HG03565 (cell line): ENCODE data around the gene ODC1.
"Not testable (repeated sequence)": the region's sequence is repeated elsewhere in the genome, so short reads cannot be mapped to it uniquely, and the experiment has no call there.

ENCODE experiments used
- ATAC-seq: cut with Tn5 transposase; IDR thresholded peaks from one replicate; pipeline ENCODE4 v1.9.1; 2021; ENCODE audit warnings: mild to moderate bottlenecking, moderate library complexity; ENCODE audit not compliant: unreplicated experiment

ODC1 gene

DNA sequence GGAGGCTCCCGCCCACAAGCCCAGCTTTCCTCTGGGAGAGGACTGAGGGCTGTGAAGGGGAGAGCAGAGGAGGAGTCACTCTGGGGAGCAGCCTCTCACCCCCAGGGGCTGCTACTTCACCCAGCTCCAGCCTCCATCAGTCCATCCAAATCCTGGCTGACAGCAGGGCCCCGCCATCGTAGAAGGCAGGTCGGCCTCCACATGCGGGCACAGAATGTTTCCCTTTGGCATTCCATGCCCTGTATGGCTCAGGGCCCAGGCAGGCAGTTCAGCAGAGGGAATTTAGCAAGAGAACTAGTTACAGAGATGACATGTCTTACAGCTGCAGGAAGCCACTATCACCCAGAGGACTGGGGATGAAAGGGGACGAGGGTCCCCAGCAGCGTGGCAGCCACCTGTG lies 6.4 kb upstream of the ODC1 start:
- no peak for ATAC-seq

- ATAC-seq: no peak
Observed at GRCh38 chr2:10453905-10454298, 5.8 kb upstream of the ODC1 start.

DNA sequence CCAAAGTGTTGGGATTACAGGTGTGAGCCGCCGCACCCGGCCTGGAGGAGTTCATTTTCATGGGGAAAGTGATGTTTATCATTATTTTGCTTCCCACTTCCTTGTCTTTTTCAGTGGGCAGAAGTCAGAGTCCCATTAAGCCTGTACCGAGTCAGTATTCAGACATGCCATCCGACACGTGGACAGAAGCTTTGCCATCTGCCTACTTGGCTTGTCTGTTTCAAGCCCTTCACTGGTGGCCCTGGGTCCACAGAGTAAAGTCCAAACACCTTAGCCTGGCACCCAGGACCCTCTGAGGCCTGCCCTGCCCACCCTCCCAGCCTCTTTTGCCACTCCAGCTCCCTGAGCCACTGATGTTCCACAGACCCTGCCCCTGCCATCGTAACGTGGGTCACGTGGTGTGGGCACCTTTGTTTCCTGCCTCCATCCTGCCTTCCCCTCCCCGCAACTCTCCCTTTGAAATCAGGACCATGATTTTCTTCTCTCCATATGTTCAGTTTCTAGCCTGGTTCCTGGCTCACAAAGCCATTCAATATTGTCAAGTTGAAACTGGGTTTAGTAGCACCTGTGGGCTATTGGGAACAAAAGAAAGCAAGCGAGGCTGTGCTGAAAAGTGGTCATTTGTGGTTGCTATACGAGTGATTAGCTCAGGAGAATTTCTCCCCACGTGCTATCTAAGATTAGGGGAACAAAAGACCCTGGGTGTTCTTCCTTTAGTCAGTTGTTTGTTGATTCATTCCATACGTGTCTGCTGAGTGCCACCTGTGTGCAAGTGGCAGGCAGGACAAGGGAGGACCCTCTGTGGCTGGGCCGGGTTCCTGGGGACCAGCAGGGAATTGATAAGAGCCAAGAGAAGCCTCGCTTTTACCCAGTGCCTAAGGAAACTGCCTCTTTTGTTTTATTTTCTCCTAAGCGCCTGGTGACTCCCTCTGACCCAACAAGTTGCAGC lies 5.1 kb upstream of the ODC1 start:
- no peak for ATAC-seq

DNA sequence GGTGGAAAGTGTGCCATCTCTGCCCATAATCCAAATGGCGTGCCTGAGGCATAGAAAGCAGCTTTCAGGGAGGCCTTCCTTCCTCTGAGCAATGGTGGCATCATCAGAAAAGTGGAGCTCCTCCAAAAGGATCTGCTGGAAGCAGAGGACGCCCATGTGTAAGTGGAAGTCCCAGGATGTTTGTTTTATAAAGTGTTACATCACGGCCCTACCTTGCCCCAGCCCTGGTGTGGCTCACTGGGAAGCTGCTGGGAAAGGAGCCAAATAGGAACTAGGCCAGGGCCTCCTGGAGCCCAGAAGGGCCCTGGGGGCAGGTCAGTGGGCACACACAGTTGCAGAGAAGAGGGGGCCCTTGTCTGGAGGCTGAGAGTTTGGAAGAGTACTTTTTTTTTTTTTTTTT lies 4.2 kb upstream of the ODC1 start:
- no peak for ATAC-seq

DNA sequence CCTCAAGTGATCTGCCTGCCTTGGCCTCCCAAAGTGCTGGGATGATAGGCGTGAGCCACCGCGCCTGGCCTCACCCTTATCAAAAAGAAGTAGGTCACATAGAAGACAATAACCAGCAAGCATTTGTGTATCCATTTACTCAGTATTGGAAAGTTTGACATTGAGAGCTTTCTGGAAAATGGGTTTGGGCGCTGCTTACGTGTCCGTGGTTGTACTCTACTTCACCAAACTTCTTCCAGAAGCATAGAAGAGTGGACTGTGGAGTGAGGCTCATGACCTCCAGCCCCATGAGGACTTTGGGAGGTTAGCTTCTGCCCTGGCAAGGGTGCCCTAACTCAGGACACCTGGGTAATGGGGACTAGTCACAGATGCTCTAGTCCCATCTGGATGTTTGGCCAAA lies 3.7 kb upstream of the ODC1 start:
- ATAC-seq: no peak

DNA sequence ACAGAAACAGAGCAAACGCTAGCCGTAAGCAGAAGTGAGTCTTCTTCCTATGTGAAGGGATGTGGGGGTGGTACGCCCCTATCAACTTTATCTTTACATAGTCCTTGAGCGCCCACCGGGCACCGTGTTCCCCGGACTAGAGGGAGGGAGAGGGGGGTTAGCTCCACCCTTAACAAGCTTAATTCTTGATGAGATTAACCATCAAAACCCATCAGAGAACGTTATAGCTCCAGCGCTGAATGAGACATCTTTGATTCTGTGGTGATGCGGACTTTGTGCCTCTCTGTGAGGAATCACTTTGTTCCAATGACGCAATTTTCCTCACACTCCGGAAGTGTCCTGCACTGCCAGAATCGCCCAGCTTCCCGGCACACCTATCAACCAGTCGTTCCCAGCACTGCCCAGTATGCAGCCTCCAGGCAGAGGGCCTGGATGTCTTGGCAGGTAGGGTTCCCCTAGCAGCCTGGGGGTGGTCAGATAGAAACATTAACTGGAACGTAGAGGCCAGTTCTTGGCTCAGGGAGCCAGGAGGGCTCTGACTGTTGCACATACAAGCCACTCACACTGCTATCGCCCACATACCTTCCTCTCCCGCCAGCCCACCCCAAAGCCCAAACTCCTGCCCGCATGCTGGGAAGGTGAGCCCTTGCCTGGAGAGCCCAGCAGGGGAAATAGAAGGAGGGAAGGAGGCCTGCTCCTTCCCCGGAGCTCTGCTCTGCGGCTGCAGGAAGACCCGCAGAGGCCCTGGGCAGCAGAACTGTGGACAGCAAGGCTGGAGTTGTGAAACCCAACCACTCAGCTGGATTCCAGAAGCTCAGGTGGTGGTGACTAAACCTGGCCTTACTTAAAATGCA lies 1.9 kb upstream of the ODC1 start:
- ATAC-seq: no peak

- ATAC-seq: no peak
Observed at GRCh38 chr2:10449486-10449831, 1.3 kb upstream of the ODC1 start.

GRCh38 chr2:10448576-10449485 lies 704 bp upstream of the ODC1 start:
- peak; percentile 50 for ATAC-seq

DNA sequence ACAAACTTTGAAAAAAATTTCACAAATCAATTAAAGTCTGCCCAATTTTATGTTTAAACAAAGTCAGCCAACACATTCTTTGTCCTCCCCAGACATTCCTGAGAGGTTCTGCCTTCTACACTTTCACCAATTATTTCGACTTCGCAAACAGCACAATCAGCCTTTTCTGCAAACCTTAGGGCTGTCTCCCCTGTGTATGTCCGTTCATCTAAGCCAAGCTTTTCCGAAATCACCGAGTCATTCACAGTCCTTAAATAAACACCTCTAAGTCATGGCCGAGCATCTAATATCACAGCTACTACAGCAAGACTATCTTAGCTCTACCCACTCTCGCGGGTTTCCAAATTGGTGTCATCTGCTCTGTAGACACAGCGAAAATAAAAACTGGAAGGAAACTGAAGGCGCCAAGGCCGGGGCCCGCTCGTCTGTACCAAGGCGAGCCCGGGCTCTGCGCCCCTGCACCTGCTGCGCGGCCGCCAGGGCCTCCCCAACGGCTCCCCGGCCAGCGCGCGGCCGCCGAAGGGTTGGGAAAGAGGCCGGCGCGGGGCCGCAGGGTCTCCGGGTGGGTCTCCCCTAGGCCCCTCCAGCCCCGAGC lies 730 bp downstream of the ODC1 start:
- ATAC-seq: peak; percentile 16

DNA sequence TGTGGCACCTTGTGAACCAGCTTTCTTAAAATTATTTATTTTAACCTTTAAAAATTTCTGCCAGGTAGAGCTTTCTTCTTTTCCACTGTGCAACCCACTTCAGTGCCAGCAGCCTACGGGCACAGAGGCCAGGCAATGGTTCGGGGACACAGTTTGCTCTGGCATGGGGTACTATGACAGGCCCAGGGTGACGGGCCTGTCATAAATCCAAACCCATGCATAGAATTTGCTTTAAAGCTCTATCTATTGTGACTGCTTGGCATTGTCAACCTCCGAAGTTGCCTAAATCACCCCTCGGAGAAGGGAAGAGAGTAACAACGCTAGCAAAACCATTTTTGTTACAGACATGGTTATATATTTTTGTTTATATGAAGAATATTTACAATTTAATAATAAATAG lies 1.5 kb downstream of the ODC1 start:
- no peak for ATAC-seq

- no peak for ATAC-seq
Observed at GRCh38 chr2:10444463-10444862, 3.7 kb downstream of the ODC1 start.

- not testable (repeated sequence) for ATAC-seq
Observed at GRCh38 chr2:10442469-10443126, 5.5 kb downstream of the ODC1 start.

GRCh38 chr2:10441948-10442347 lies 6.2 kb downstream of the ODC1 start:
- ATAC-seq: no peak

- ATAC-seq: no peak
Observed at GRCh38 chr2:10440736-10441135, 7.4 kb downstream of the ODC1 start.

- ATAC-seq: no peak
Observed at GRCh38 chr2:10439971-10440370, 8.2 kb downstream of the ODC1 start.

DNA sequence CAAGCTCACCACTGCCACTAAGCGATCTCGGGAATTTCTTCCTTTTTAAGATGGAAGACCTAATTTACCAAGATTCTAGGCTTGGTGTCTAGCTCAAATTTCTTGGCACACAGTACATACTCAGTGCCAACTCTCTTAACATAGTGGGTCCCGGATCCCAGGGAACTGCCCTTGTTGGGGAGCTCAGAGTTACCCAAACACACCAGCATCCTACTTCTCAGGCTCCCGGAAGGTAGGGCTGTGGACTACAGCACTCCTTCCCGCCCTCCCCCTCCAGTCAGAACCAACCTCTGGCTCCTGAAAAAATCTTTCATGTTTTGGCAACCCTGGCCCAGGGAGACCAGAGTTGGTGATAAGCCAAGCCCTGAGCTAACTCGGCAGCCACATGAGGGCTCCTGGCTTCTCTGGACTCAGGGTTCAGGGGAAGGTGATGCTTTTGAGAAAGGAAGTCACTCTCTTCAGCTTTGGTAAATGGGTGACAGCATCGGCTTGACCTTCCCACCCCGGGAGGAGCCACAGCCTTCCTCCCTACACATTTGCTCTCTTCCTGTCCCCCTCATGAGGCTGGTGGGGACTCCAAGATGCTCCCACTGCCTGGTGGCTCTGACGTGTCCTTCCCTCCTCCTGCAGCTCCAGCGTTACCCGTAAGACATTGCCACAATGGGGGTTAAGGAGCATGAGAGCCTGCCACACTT lies 8.8 kb downstream of the ODC1 start:
- ATAC-seq: no peak

- ATAC-seq: no peak
Observed at GRCh38 chr2:10438688-10439087, 9.4 kb downstream of the ODC1 start.

DNA sequence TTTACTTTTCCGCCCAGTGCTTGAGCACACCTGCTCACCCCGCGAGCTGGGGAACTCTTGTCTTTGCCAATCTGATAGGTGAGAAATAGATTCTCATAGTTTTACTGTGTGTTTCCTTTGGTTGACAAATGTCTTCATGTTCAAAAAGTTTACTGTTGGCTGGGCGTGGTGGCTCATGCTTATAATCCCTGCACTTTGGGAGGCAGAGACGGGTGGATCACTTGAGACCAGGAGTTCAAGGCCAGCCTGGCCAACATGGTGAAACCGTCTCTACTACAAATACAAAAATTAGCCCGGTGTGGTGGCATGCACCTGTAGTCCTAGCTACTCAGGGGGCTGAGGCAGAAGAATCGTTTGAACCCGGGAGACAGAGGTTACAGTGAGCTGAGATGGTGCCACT lies 10.3 kb downstream of the ODC1 start:
- no peak for ATAC-seq

DNA sequence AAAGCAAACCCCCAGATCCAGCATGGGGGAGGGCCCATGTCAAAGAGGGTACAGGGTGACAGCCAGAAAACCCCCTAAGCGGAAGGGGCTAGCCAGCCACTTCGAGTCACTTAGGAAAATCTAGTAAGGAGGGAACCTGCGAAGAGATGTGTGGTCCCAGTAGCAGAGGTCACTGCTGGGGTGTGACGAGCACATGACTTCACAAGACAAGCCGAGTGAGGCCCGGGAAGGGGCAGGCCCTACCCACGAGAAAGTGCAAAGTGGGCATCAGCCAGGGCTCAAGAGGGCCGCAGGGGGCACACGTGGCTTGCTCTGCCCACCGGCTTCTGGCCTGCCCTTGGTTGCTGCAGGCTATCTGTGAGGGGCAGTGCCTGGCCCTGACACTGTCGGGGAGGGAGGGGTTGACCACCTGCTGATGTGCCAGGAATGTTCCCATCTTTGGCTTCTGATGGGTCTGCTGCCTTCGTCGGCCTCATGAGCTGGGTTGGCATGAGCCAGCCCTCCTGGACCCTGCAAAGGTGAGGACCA lies 11.5 kb downstream of the ODC1 start:
- ATAC-seq: no peak
